Motor neuron (in vitro differentiated cells): ENCODE results near the gene POLR1H. TPM values are rescaled to one million over a fixed set of nuclear protein-coding genes. Genes with fewer than 3 reads are reported as not detected.
"Not testable (repeated sequence)": the region's sequence is repeated elsewhere in the genome, so short reads cannot be mapped to it uniquely, and the experiment has no call there.

Experiments used
- ATAC-seq, 8 experiments: fragments of 200-7000 bp; cut with Tn5 transposase; replicated peaks in 6 of 8; 2 replicates each; pipeline ENCODE4 v1.8.0; 2021; ENCODE audit warnings: mild to moderate bottlenecking in 8 of 8, moderate library complexity in 8 of 8
- H3K27ac ChIP-seq, 2 donors: fragments of 250-450 bp; sonication (Bioruptor Pico); 2 replicates each; pipeline ENCODE4 v1.9.0; 2021; ENCODE audit warnings: antibody characterized with exemption in 2 of 2, mild to moderate bottlenecking in 2 of 2, moderate library complexity in 1 of 2
- H3K4me1 ChIP-seq, 2 donors: fragments of 250-450 bp; sonication (Bioruptor Pico); replicated peaks in 1 of 2; 2 replicates each; pipeline ENCODE4 v1.6.1; 2021; ENCODE audit warnings: antibody characterized with exemption in 2 of 2, mild to moderate bottlenecking in 2 of 2, moderate library complexity in 1 of 2
- H3K4me3 ChIP-seq, 5 donors: fragments of 250-450 bp; sonication (Bioruptor Pico); 2 replicates each; pipeline ENCODE4 v1.9.0; 2021; ENCODE audit warnings: antibody characterized with exemption in 5 of 5, mild to moderate bottlenecking in 5 of 5, moderate library complexity in 4 of 5
- WGBS, 10 experiments: fragments of 450-650 bp; shearing (Covaris generic); methylation state at CpG; one replicate each; pipeline ENCODE4 v1.0.0; 2022; 5-methylcytosine and 5-hydroxymethylcytosine counted together
- in situ Hi-C, 9 experiments: fragments of 400-800 bp; cut with MboI; loops; one replicate each; pipeline ENCODE4 v1.15.0; 2021; ENCODE audit warnings: low sequenced_read_pairs in 9 of 9, low pct_unique_long_range_greater_than_20kb in 2 of 9; ENCODE audit not compliant: unreplicated experiment in 9 of 9
- total RNA-seq, 8 experiments: library from RNA; unstranded; fragments of 300-600 nt; gene quantifications; 2 replicates each; pipeline versions ENCODE4 v1.2.3 to v1.2.4, GENCODE V29; 2022

The POLR1H gene
- total RNA-seq, result 10 to 100 TPM; 33.3 to 62.4 (median 39.0) TPM

- 0 to 3% (median 0%) methylated on average over 3 to 25 of the region's 48 CpGs; no CpG with 5 or more reads in 3 of the 10 experiments for WGBS, 10 experiments
- Histone ChIP-seq H3K4me1 (peaks cover 12 to 18% of the 10 kb centered on the region in 2 donors), H3K27ac (peak within 1 kb of the TSS; percentile 83 to 87), H3K4me3 (peak within 1 kb of the TSS; percentile 80 to 95 (median 85))
- ATAC-seq, result peak; percentile 93 to 98 (median 97)
- in situ Hi-C loops, result no loop called here
Measured at GRCh38 chr6:30061092-30061857, at the start of gene POLR1H. POLR1H (plus strand) TSS chr6:30061265; CDS start chr6:30061525, 260 bp downstream.

GRCh38 chr6:30013291-30013922, 47.7 kb upstream of the POLR1H start:
- peak in 4 of 8 experiments; percentile 21 to 58 (median 34) for ATAC-seq
- Histone ChIP-seq H3K4me1 (no peaks in the 10 kb centered on the region), H3K4me3 (no peak overlapping the region), H3K27ac (no peak overlapping the region)
- WGBS, 10 experiments, result 25 to 100% (median 84%) methylated on average over 1 to 9 of the region's 13 CpGs; no CpG with 5 or more reads in 3 of the 10 experiments
- in situ Hi-C loops, result loop anchor here in 3 of 9 experiments (10.0 to 25.0 kb wide), 3 partner anchors 169 to 276 kb away; partner anchors contain the start of gene HLA-G (in 1 of the 3)

- H3K4me1 ChIP-seq, result no peaks in the 10 kb centered on the region
- no peak for ATAC-seq
- no peak overlapping the region for H3K4me3 ChIP-seq
- 83 to 100% (median 100%) methylated on average over 1 to 2 of the region's 2 CpGs; no CpG with 5 or more reads in 5 of the 10 experiments for WGBS, 10 experiments
- no peak overlapping the region for H3K27ac ChIP-seq
- in situ Hi-C loops, result loop anchor here in 3 of 9 experiments (10.0 to 25.0 kb wide), 3 partner anchors 175 to 283 kb away; partner anchors contain the start of gene HLA-G (in 1 of the 3)
Measured at GRCh38 chr6:30019819-30020218, 41.2 kb upstream of the POLR1H start.

GRCh38 chr6:30020626-30021025, 40.4 kb upstream of the POLR1H start:
- Histone ChIP-seq H3K27ac (no peak overlapping the region), H3K4me1 (no peaks in the 10 kb centered on the region), H3K4me3 (no peak overlapping the region)
- WGBS, 10 experiments, result 17 to 100% (median 100%) methylated on average over 1 of the region's 1 CpG; no CpG with 5 or more reads in 5 of the 10 experiments
- no peak for ATAC-seq
- in situ Hi-C loops, result loop anchor here in 2 of 9 experiments (25.0 kb wide), 2 partner anchors 183 to 283 kb away; partner anchors contain the start of gene HLA-G (in 1 of the 2)

GRCh38 chr6:30022189-30022588, 38.9 kb upstream of the POLR1H start:
- 48 to 100% (median 83%) methylated on average over 1 to 3 of the region's 3 CpGs for WGBS, 10 experiments
- H3K27ac ChIP-seq, result no peak overlapping the region
- H3K4me3 ChIP-seq, result no peak overlapping the region
- no peak for ATAC-seq
- in situ Hi-C loops, result loop anchor here in 2 of 9 experiments (25.0 kb wide), 2 partner anchors 185 to 285 kb away; partner anchors contain the start of gene HLA-G (in 1 of the 2)
- no peaks in the 10 kb centered on the region for H3K4me1 ChIP-seq

GRCh38 chr6:30022712-30023111, 38.4 kb upstream of the POLR1H start:
- not testable (repeated sequence) for H3K27ac ChIP-seq, H3K4me1 ChIP-seq, H3K4me3 ChIP-seq, ATAC-seq
- in situ Hi-C loops, result loop anchor here in 2 of 9 experiments (25.0 kb wide), 2 partner anchors 185 to 285 kb away; partner anchors contain the start of gene HLA-G (in 1 of the 2)

GRCh38 chr6:30025186-30025585, 35.9 kb upstream of the POLR1H start:
- Histone ChIP-seq H3K4me3 (no peak overlapping the region), H3K27ac (no peak overlapping the region), H3K4me1 (no peaks in the 10 kb centered on the region)
- in situ Hi-C loops, result no loop called here
- no peak for ATAC-seq
- 71 to 100% (median 100%) methylated on average over 1 of the region's 1 CpG; no CpG with 5 or more reads in 3 of the 10 experiments for WGBS, 10 experiments

- in situ Hi-C loops, result no loop called here
- no peak overlapping the region for H3K27ac ChIP-seq
- no peak for ATAC-seq
- no peak overlapping the region for H3K4me3 ChIP-seq
- WGBS, 10 experiments, result 40 to 100% (median 100%) methylated on average over 1 of the region's 1 CpG
- no peaks in the 10 kb centered on the region for H3K4me1 ChIP-seq
Measured at GRCh38 chr6:30029588-30029987, 31.5 kb upstream of the POLR1H start.

GRCh38 chr6:30031381-30031780, 29.7 kb upstream of the POLR1H start:
- no peak for ATAC-seq
- no peaks in the 10 kb centered on the region for H3K4me1 ChIP-seq
- H3K4me3 ChIP-seq, result no peak overlapping the region
- no peak overlapping the region for H3K27ac ChIP-seq
- in situ Hi-C loops, result no loop called here

GRCh38 chr6:30033440-30033839, 27.6 kb upstream of the POLR1H start:
- peak in 5 of 8 experiments; percentile 32 to 89 (median 62) for ATAC-seq
- in situ Hi-C loops, result not testable (repeated sequence)
- 58 to 96% (median 80%) methylated on average over 1 to 5 of the region's 5 CpGs; no CpG with 5 or more reads in 1 of the 10 experiments for WGBS, 10 experiments

GRCh38 chr6:30035784-30036183, 25.3 kb upstream of the POLR1H start:
- ATAC-seq, result no peak
- WGBS, 10 experiments, result 100% methylated on average over 1 of the region's 1 CpG; no CpG with 5 or more reads in 7 of the 10 experiments
- Histone ChIP-seq H3K27ac (no peak overlapping the region), H3K4me3 (no peak overlapping the region), H3K4me1 (no peaks in the 10 kb centered on the region)
- in situ Hi-C loops, result no loop called here

More at GRCh38 chr6:30033440-30033839, 27.6 kb upstream of the POLR1H start:
- not testable (repeated sequence) for H3K4me1 ChIP-seq, H3K27ac ChIP-seq, H3K4me3 ChIP-seq

- H3K4me3 ChIP-seq, result no peak overlapping the region
- ATAC-seq, result peak in 3 of 8 experiments; percentile 81 to 90 (median 87)
- 17 to 82% (median 45%) methylated on average over 2 to 4 of the region's 4 CpGs; no CpG with 5 or more reads in 1 of the 10 experiments for WGBS, 10 experiments
- no peaks in the 10 kb centered on the region for H3K4me1 ChIP-seq
- no peak overlapping the region for H3K27ac ChIP-seq
- in situ Hi-C loops, result no loop called here
Measured at GRCh38 chr6:30037182-30037788, 23.8 kb upstream of the POLR1H start.

GRCh38 chr6:30041221-30041620, 19.8 kb upstream of the POLR1H start:
- ATAC-seq, result no peak
- no peak overlapping the region for H3K27ac ChIP-seq
- H3K4me1 ChIP-seq, result no peaks in the 10 kb centered on the region
- no peak overlapping the region for H3K4me3 ChIP-seq
- 59 to 100% (median 81%) methylated on average over 1 to 6 of the region's 6 CpGs; no CpG with 5 or more reads in 2 of the 10 experiments for WGBS, 10 experiments
- in situ Hi-C loops, result no loop called here
